Measurements from ENCODE around the gene SAP25.
A peak's percentile ranks its signal among the peaks of the same experiment; 100 is the strongest.
"Not testable (repeated sequence)": the region's sequence is repeated elsewhere in the genome, so short reads cannot be mapped to it uniquely, and the experiment has no call there.

Gene SAP25

GRCh38 chr7:100568896-100569844 lies 4.5 kb downstream of the SAP25 start:
- H3K4me3 ChIP-seq (ENCODE audit: low read depth, low read length): no peak overlapping the region
- TF ChIP-seq CTCF (IDR thresholded peaks at IDR 0.05; ENCODE audit: low read depth, low read length): peak; percentile 34; the same call in 1 of the 2 replicates

DNA sequence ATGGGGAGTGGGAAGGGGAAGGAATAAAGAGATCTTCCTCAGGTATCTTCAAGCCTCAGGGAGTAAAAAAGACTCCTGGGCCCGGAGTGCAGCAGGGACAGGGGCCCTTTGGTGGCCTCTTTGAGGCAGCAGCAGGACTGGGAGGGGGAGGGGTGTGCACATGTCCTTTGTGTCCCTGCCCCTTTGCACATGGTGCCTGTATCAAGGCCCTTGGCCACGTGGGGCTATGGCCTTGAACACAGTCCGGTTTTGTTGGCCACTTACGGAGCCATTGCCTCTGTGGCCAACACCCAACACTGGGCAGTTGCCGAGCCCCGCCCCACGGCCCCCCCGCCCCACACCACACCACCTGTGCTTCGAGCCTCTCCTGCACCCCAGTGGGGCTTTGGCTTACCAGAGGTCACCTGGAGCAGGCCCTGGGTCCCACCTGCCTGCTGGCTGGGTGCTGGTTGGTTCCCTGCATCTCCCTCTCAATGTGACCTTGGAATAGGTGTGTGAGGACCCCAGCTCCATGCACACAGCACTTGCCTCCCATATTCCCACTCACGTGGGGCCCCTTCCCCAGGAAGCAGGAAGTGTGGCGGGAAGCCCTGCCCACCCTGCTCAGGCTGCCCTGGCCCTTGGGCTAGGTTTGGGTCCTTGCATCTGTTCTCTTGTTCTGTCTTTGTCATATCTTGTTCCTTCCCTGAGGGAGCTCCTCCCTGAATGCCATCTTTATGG lies 5.4 kb downstream of the SAP25 start:
- H3K4me3 ChIP-seq (ENCODE audit: low read depth, low read length): no peak overlapping the region
- TF ChIP-seq CTCF (IDR thresholded peaks at IDR 0.05; ENCODE audit: low read depth, low read length): no peak

- TF ChIP-seq CTCF (IDR thresholded peaks at IDR 0.05; ENCODE audit: low read depth, low read length): no peak
- H3K4me3 ChIP-seq (ENCODE audit: low read depth, low read length): no peak overlapping the region
These were observed 5.9 kb downstream of the SAP25 start for GRCh38 chr7:100567751-100568175.

- no peak for TF ChIP-seq CTCF (IDR thresholded peaks at IDR 0.05; ENCODE audit: low read depth, low read length)
- no peak overlapping the region for H3K4me3 ChIP-seq (ENCODE audit: low read depth, low read length)
These were observed 6.5 kb downstream of the SAP25 start for GRCh38 chr7:100567031-100567730.

DNA sequence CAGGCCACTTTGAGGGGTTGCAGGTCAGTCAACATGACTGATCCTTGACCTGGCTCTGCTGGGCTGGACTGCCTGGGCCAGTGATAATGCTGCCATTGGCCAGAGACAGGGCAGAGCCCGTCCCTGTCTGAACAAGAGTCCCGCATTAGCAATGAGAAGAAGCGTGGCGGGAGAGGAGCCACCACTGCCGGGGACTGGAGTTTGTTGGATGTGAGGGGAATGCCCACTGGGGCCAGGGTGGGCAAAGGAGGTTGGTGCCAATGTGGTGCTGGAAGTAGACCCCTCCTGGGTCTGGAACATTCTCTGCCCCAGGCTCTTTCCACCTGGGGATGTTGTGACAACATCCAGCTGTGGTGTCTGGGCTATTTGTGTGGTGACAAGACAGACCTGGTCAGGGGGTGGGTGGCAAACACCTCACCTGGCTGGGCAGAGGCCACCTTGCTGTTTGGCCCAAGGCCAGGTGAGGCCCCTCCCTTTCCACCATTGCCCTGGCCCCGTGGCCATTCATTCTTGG lies 7.6 kb downstream of the SAP25 start:
- no peak overlapping the region for H3K4me3 ChIP-seq (ENCODE audit: low read depth, low read length)
- TF ChIP-seq CTCF (IDR thresholded peaks at IDR 0.05; ENCODE audit: low read depth, low read length): no peak

DNA sequence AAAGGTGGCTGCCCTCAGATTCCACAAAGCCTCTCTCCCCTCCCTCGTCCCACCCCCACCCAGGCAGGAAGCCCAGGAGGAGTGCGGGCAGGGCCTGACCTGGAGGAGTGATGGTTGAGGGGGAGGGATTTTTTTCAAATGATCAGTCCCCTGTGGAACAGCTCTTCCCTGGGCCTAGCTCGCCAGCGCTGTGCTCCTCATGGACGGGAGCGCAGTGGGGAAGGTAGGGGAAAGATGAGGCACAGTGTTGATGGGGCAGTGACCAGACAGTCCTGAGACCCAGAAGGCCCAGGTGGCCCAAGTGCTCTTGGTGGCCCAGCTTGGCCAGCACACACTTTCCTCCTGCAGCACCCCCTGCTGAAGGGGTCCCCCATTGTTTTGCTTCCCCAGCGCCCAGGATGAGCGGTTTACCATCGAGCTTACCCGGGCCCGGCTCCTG lies 8.5 kb downstream of the SAP25 start:
- no peak overlapping the region for H3K4me3 ChIP-seq (ENCODE audit: low read depth, low read length)
- no peak for TF ChIP-seq CTCF (IDR thresholded peaks at IDR 0.05; ENCODE audit: low read depth, low read length)

GRCh38 chr7:100564405-100564804 lies 9.3 kb downstream of the SAP25 start:
- not testable (repeated sequence) for H3K4me3 ChIP-seq (ENCODE audit: low read depth, low read length)
